ENCODE measurements around the gene NNMT. TPM values are rescaled to one million over a fixed set of nuclear protein-coding genes. Genes with fewer than 3 reads are reported as not detected.

NNMT gene
- total RNA-seq, 1 donor from 2014 or later, result 375 TPM

- Mint-ChIP-seq H3K27me3 (ENCODE audit: low read depth) (no peaks in the 10 kb centered on the region), H3K4me3 (ENCODE audit: unreplicated experiment) (no peak overlapping the region), H3K9me3 (ENCODE audit: low read depth) (no peaks in the 10 kb centered on the region), H3K27ac (ENCODE audit: unreplicated experiment) (no peak overlapping the region), H3K4me1 (ENCODE audit: low read depth) (peaks cover 52% of the 10 kb centered on the region), H3K36me3 (ENCODE audit: low read depth) (peaks cover 36% of the 10 kb centered on the region)
- TF ChIP-seq CTCF (IDR thresholded peaks at IDR 0.05), result no peak
- DNase-seq (ENCODE audit: low spot score), result no peak
Observed at GRCh38 chr11:114315749-114316368, 19.7 kb downstream of the NNMT start.

GRCh38 chr11:114316980-114317786 lies 21.0 kb downstream of the NNMT start:
- H3K4me1 Mint-ChIP-seq (ENCODE audit: low read depth), result peaks cover 59% of the 10 kb centered on the region
- H3K27ac Mint-ChIP-seq (ENCODE audit: unreplicated experiment), result peak overlapping the region; percentile 79
- no peak for DNase-seq (ENCODE audit: low spot score)
- H3K9me3 Mint-ChIP-seq (ENCODE audit: low read depth), result no peaks in the 10 kb centered on the region
- no peaks in the 10 kb centered on the region for H3K27me3 Mint-ChIP-seq (ENCODE audit: low read depth)
- H3K4me3 Mint-ChIP-seq (ENCODE audit: unreplicated experiment), result no peak overlapping the region
- no peak for TF ChIP-seq CTCF (IDR thresholded peaks at IDR 0.05)
- peaks cover 29% of the 10 kb centered on the region for H3K36me3 Mint-ChIP-seq (ENCODE audit: low read depth)

GRCh38 chr11:114317787-114318137 lies 21.6 kb downstream of the NNMT start:
- DNase-seq (ENCODE audit: low spot score), result no peak
- H3K4me3 Mint-ChIP-seq (ENCODE audit: unreplicated experiment), result no peak overlapping the region
- peak; percentile 75 for TF ChIP-seq CTCF (IDR thresholded peaks at IDR 0.05)
- H3K4me1 Mint-ChIP-seq (ENCODE audit: low read depth), result peaks cover 63% of the 10 kb centered on the region
- peaks cover 24% of the 10 kb centered on the region for H3K36me3 Mint-ChIP-seq (ENCODE audit: low read depth)
- H3K27me3 Mint-ChIP-seq (ENCODE audit: low read depth), result no peaks in the 10 kb centered on the region
- no peaks in the 10 kb centered on the region for H3K9me3 Mint-ChIP-seq (ENCODE audit: low read depth)
- H3K27ac Mint-ChIP-seq (ENCODE audit: unreplicated experiment), result peak overlapping the region; percentile 79

GRCh38 chr11:114318361-114318760 lies 22.2 kb downstream of the NNMT start:
- Mint-ChIP-seq H3K4me1 (ENCODE audit: low read depth) (peaks cover 63% of the 10 kb centered on the region), H3K36me3 (ENCODE audit: low read depth) (peaks cover 22% of the 10 kb centered on the region), H3K27me3 (ENCODE audit: low read depth) (no peaks in the 10 kb centered on the region), H3K27ac (ENCODE audit: unreplicated experiment) (no peak overlapping the region), H3K4me3 (ENCODE audit: unreplicated experiment) (no peak overlapping the region), H3K9me3 (ENCODE audit: low read depth) (no peaks in the 10 kb centered on the region)
- TF ChIP-seq CTCF (IDR thresholded peaks at IDR 0.05), result no peak
- DNase-seq (ENCODE audit: low spot score), result no peak

- no peak for TF ChIP-seq CTCF (IDR thresholded peaks at IDR 0.05)
Observed at GRCh38 chr11:114319716-114320328, 23.6 kb downstream of the NNMT start.

More at GRCh38 chr11:114319716-114320328, 23.6 kb downstream of the NNMT start:
- H3K9me3 Mint-ChIP-seq (ENCODE audit: low read depth), result peaks cover 2% of the 10 kb centered on the region
- peak overlapping the region; percentile 39 for H3K27ac Mint-ChIP-seq (ENCODE audit: unreplicated experiment)
- no peak for DNase-seq (ENCODE audit: low spot score)
- H3K4me1 Mint-ChIP-seq (ENCODE audit: low read depth), result peaks cover 63% of the 10 kb centered on the region
- H3K36me3 Mint-ChIP-seq (ENCODE audit: low read depth), result peaks cover 17% of the 10 kb centered on the region
- H3K4me3 Mint-ChIP-seq (ENCODE audit: unreplicated experiment), result no peak overlapping the region
- no peaks in the 10 kb centered on the region for H3K27me3 Mint-ChIP-seq (ENCODE audit: low read depth)

All from chondrocyte (in vitro differentiated cells).